Vagina (tissue), 2 donors: ENCODE results near the gene FCHO2.

Source experiments
- POLR2A ChIP-seq, 2 donors: fragments of 450-650 bp; IDR thresholded peaks; one replicate each; pipeline ENCODE4 v1.6.1; 2017; ENCODE audit warnings: antibody characterized with exemption in 2 of 2, mild to moderate bottlenecking in 2 of 2, moderate library complexity in 2 of 2
- POLR2AphosphoS5 ChIP-seq, 2 donors: sonication (generic); formaldehyde crosslinking; IDR thresholded peaks; one replicate each; pipeline ENCODE4 v1.9.0; 2017; ENCODE audit warnings: antibody characterized with exemption in 2 of 2, mild to moderate bottlenecking in 2 of 2, low read depth in 1 of 2; ENCODE audit not compliant: insufficient read depth in 1 of 2
- TF ChIP-seq, protein P1 (sequence below), 3 experiments: fragments of 450-650 bp in 2 of 3; fragments of 200-600 bp in 1 of 3; sonication (generic) in 1 of 3; IDR thresholded peaks; one replicate each; pipeline ENCODE4 v1.5.1; 2017 to 2019; ENCODE audit warnings: antibody characterized with exemption in 3 of 3, mild to moderate bottlenecking in 2 of 3, moderate library complexity in 2 of 3

DNA sequence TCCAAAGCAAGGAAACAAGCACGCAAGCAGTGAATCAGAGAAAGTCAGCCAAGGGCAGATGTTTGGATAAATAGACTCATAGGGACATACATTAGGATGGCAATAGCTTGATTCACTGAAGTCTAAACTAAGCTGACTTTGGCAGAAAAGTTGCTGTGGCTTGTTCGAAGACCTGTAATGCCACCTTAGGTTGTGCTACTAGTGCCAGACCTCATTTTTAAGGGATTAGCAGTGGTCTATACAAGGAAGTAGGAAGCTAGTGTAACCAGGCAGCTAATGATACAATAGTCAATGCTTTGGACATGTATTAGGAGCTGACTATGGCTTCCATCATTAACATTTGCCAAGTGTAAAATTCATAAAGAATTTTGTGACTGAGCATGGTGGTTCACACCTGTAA, 63.1 kb downstream of the FCHO2 start:
- TF ChIP-seq, protein P1, sequence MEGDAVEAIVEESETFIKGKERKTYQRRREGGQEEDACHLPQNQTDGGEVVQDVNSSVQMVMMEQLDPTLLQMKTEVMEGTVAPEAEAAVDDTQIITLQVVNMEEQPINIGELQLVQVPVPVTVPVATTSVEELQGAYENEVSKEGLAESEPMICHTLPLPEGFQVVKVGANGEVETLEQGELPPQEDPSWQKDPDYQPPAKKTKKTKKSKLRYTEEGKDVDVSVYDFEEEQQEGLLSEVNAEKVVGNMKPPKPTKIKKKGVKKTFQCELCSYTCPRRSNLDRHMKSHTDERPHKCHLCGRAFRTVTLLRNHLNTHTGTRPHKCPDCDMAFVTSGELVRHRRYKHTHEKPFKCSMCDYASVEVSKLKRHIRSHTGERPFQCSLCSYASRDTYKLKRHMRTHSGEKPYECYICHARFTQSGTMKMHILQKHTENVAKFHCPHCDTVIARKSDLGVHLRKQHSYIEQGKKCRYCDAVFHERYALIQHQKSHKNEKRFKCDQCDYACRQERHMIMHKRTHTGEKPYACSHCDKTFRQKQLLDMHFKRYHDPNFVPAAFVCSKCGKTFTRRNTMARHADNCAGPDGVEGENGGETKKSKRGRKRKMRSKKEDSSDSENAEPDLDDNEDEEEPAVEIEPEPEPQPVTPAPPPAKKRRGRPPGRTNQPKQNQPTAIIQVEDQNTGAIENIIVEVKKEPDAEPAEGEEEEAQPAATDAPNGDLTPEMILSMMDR (IDR thresholded peaks at IDR 0.05) = no peak
- TF ChIP-seq POLR2AphosphoS5 (IDR thresholded peaks at IDR 0.05; ENCODE audit: insufficient read depth in 1 of 2, low read depth in 1 of 2) (no peak), POLR2A (IDR thresholded peaks at IDR 0.05) (no peak)
